Measurements from ENCODE around the gene RAP1GAP.

Gene RAP1GAP

GRCh38 chr1:21661886-21662285, 7.3 kb downstream of the RAP1GAP start:
- no peak for DNase-seq

GRCh38 chr1:21659924-21660326, 9.2 kb downstream of the RAP1GAP start:
- DNase-seq, result no peak

- DNase-seq, result peak; percentile 39 to 67
These were observed 9.8 kb downstream of the RAP1GAP start for GRCh38 chr1:21659099-21659923.

GRCh38 chr1:21657456-21658190, 11.5 kb downstream of the RAP1GAP start:
- no peak for DNase-seq

GRCh38 chr1:21655748-21656147, 13.4 kb downstream of the RAP1GAP start:
- no peak for DNase-seq

GRCh38 chr1:21655259-21655658, 13.9 kb downstream of the RAP1GAP start:
- no peak for DNase-seq

- no peak for DNase-seq
These were observed 14.9 kb downstream of the RAP1GAP start for GRCh38 chr1:21654209-21654608.

- no peak for DNase-seq
These were observed 15.4 kb downstream of the RAP1GAP start for GRCh38 chr1:21653744-21654100.

GRCh38 chr1:21652937-21653743, 16.0 kb downstream of the RAP1GAP start:
- DNase-seq, result no peak

- DNase-seq, result no peak
These were observed 16.8 kb downstream of the RAP1GAP start for GRCh38 chr1:21652101-21652936.

GRCh38 chr1:21651214-21652042, 17.7 kb downstream of the RAP1GAP start:
- DNase-seq, result peak in 1 of 2 experiments; percentile 52

GRCh38 chr1:21650400-21650799, 18.8 kb downstream of the RAP1GAP start:
- DNase-seq, result no peak

- DNase-seq, result no peak
These were observed 19.8 kb downstream of the RAP1GAP start for GRCh38 chr1:21649315-21649714.

GRCh38 chr1:21648791-21649190, 20.4 kb downstream of the RAP1GAP start:
- no peak for DNase-seq

- DNase-seq, result no peak
These were observed 20.8 kb downstream of the RAP1GAP start for GRCh38 chr1:21648352-21648730.

GRCh38 chr1:21647431-21648351, 21.5 kb downstream of the RAP1GAP start:
- DNase-seq, result no peak

- peak in 1 of 2 experiments; percentile 34 for DNase-seq
These were observed 23.6 kb downstream of the RAP1GAP start for GRCh38 chr1:21645550-21645949.

GRCh38 chr1:21644906-21645305, 24.3 kb downstream of the RAP1GAP start:
- DNase-seq, result no peak

GRCh38 chr1:21644348-21644747, 24.8 kb downstream of the RAP1GAP start:
- no peak for DNase-seq

- no peak for DNase-seq
These were observed 25.5 kb downstream of the RAP1GAP start for GRCh38 chr1:21643624-21644023.
